A549 treated with ZK216348 at 1 μM for 4 hours (cell line): ENCODE data around the gene RNMT. TPM values are rescaled to one million over a fixed set of nuclear protein-coding genes. Genes with fewer than 3 reads are reported as not detected.

Source experiments
- total RNA-seq: library from RNA; stranded (reverse); fragments of 200-300 nt; extraction: Qiagen RNA extraction; gene quantifications from 5 replicates; pipeline ENCODE4 v1.2.3, GENCODE V29; 2022; ENCODE audit warnings: low read depth

Gene RNMT
- total RNA-seq, result 16.4 to 22.5 TPM (median 18.4 TPM) in 5 replicates

GRCh38 chr18:13726232-13726971 lies at the start of gene RNMT, which contains the start of gene FAM210A:
RNMT (plus strand) TSS chr18:13726673; CDS start chr18:13731518, 4,845 bp downstream.
FAM210A (minus strand) TSS chr18:13726558; CDS start chr18:13682077, 44,481 bp downstream.

Other genes starting within 250 kb of the RNMT start
- 19.7 to 25.5 TPM (median 22.8 TPM) in 5 replicates for gene FAM210A, start 115 bp upstream of the RNMT start, total RNA-seq
- not detected in 5 replicates for gene MC5R, start 97.5 kb downstream of the RNMT start, total RNA-seq
- gene MC2R, start 188.9 kb downstream of the RNMT start, total RNA-seq, result not detected in 5 replicates